ENCODE results near the gene TLE5.

DNA sequence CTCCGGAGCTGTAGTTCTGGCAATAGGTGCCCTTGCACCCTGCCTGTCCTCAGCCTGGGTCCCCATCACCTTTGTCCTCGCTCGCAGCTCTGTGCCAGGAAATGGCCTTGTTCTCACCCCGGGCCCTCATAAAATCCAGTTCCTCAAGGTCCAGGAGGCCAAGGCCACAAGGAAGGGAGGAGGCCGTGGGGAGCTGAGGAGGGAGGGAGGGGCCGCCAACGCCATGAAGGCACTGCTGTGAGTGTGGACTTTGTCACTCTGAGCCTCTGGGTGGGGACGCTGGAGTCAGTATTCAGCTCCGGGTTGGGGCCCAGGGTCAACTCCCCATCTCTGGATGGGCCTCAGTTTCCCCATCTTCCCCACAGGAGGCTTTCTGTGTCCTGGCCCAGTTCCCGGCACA, 22.6 kb upstream of the TLE5 start:
- TF ChIP-seq, protein P1, sequence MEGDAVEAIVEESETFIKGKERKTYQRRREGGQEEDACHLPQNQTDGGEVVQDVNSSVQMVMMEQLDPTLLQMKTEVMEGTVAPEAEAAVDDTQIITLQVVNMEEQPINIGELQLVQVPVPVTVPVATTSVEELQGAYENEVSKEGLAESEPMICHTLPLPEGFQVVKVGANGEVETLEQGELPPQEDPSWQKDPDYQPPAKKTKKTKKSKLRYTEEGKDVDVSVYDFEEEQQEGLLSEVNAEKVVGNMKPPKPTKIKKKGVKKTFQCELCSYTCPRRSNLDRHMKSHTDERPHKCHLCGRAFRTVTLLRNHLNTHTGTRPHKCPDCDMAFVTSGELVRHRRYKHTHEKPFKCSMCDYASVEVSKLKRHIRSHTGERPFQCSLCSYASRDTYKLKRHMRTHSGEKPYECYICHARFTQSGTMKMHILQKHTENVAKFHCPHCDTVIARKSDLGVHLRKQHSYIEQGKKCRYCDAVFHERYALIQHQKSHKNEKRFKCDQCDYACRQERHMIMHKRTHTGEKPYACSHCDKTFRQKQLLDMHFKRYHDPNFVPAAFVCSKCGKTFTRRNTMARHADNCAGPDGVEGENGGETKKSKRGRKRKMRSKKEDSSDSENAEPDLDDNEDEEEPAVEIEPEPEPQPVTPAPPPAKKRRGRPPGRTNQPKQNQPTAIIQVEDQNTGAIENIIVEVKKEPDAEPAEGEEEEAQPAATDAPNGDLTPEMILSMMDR (IDR thresholded peaks at IDR 0.05) = no peak
- TF ChIP-seq POLR2A (IDR thresholded peaks at IDR 0.05) = no peak

Data from tibial nerve (tissue), 3 donors.